Measurements from ENCODE around the gene TDRD1. TPM values are rescaled to one million over a fixed set of nuclear protein-coding genes. Genes with fewer than 3 reads are reported as not detected.

The TDRD1 gene
- polyA plus RNA-seq, 1 donor from 2014 or later = not detected

- H3K4me3 ChIP-seq (ENCODE audit: low read length) = no peak overlapping the region
- H3K4me2 ChIP-seq (ENCODE audit: low read length) = no peak overlapping the region
- no peaks in the 10 kb centered on the region for H3K27me3 ChIP-seq (ENCODE audit: insufficient read depth, low read depth, low read length)
- H4K20me1 ChIP-seq (ENCODE audit: insufficient read depth) = no peaks in the 10 kb centered on the region
- H3K9me3 ChIP-seq (ENCODE audit: low read length) = no peaks in the 10 kb centered on the region
- TF ChIP-seq EP300 (conservative IDR thresholded peaks at IDR 0.05; ENCODE audit: poor library complexity, severe bottlenecking) (no peak), REST (IDR thresholded peaks at IDR 0.05; ENCODE audit: borderline replicate concordance) (no peak), SMC3 (conservative IDR thresholded peaks at IDR 0.05; ENCODE audit: poor library complexity) (no peak), MXI1 (conservative IDR thresholded peaks at IDR 0.05; ENCODE audit: poor library complexity, severe bottlenecking) (no peak), EZH2 (IDR thresholded peaks at IDR 0.05; ENCODE audit: borderline replicate concordance, insufficient read depth, low read length, poor library complexity, severe bottlenecking) (no peak), POLR2AphosphoS5 (IDR thresholded peaks at IDR 0.05) (no peak), CTCF (IDR thresholded peaks at IDR 0.05; ENCODE audit: poor library complexity, severe bottlenecking) (no peak), TAF1 (IDR thresholded peaks at IDR 0.05; ENCODE audit: low read depth) (no peak)
- H3K27ac ChIP-seq (ENCODE audit: low read length) = no peak overlapping the region
- no peak overlapping the region for H3K9ac ChIP-seq (ENCODE audit: low read length)
- H3K9me2 ChIP-seq (ENCODE audit: insufficient read depth, low read length) = no peaks in the 10 kb centered on the region
- H3F3A ChIP-seq (ENCODE audit: insufficient read depth, low read length, poor library complexity, severe bottlenecking) = no peaks in the 10 kb centered on the region
- H2AFZ ChIP-seq (ENCODE audit: low read depth, low read length) = no peak overlapping the region
- H3K36me3 ChIP-seq (ENCODE audit: insufficient read depth, low read length) = no peaks in the 10 kb centered on the region
- H3K79me2 ChIP-seq (replicated peaks; ENCODE audit: insufficient read depth, low read length) = no peaks in the 10 kb centered on the region
These were observed 94.8 kb downstream of the TDRD1 start for GRCh38 chr10:114273910-114274309.

- Histone ChIP-seq H3K27me3 (ENCODE audit: insufficient read depth, low read depth, low read length) (no peaks in the 10 kb centered on the region), H3K36me3 (ENCODE audit: insufficient read depth, low read length) (no peaks in the 10 kb centered on the region), H3K9me2 (ENCODE audit: insufficient read depth, low read length) (no peaks in the 10 kb centered on the region), H3K9ac (ENCODE audit: low read length) (no peak overlapping the region), H3K9me3 (ENCODE audit: low read length) (no peaks in the 10 kb centered on the region), H3F3A (ENCODE audit: insufficient read depth, low read length, poor library complexity, severe bottlenecking) (no peaks in the 10 kb centered on the region), H3K4me3 (ENCODE audit: low read length) (no peak overlapping the region), H3K79me2 (replicated peaks; ENCODE audit: insufficient read depth, low read length) (no peaks in the 10 kb centered on the region), H3K27ac (ENCODE audit: low read length) (no peak overlapping the region), H2AFZ (ENCODE audit: low read depth, low read length) (no peak overlapping the region), H4K20me1 (ENCODE audit: insufficient read depth) (no peaks in the 10 kb centered on the region), H3K4me2 (ENCODE audit: low read length) (no peak overlapping the region)
- TF ChIP-seq EZH2 (IDR thresholded peaks at IDR 0.05; ENCODE audit: borderline replicate concordance, insufficient read depth, low read length, poor library complexity, severe bottlenecking) = no peak
- TF ChIP-seq POLR2AphosphoS5 (IDR thresholded peaks at IDR 0.05) = no peak
- TF ChIP-seq CTCF (IDR thresholded peaks at IDR 0.05; ENCODE audit: poor library complexity, severe bottlenecking) = no peak
- TF ChIP-seq MXI1 (conservative IDR thresholded peaks at IDR 0.05; ENCODE audit: poor library complexity, severe bottlenecking) = no peak
- TF ChIP-seq EP300 (conservative IDR thresholded peaks at IDR 0.05; ENCODE audit: poor library complexity, severe bottlenecking) = no peak
- TF ChIP-seq REST (IDR thresholded peaks at IDR 0.05; ENCODE audit: borderline replicate concordance) = no peak
- no peak for TF ChIP-seq TAF1 (IDR thresholded peaks at IDR 0.05; ENCODE audit: low read depth)
- TF ChIP-seq RAD21 (conservative IDR thresholded peaks at IDR 0.05) = no peak
- TF ChIP-seq SMC3 (conservative IDR thresholded peaks at IDR 0.05; ENCODE audit: poor library complexity) = no peak
These were observed 95.7 kb downstream of the TDRD1 start for GRCh38 chr10:114274616-114275453.
